Limb (tissue), 2 donors: ENCODE results near the gene RBMX.

Experiments
- DNase-seq, 2 donors: peaks; one replicate each; pipeline ENCODE4 v3.0.0-alpha.2; 2016; ENCODE audit errors: extremely low spot score in 2 of 2

The RBMX gene

DNA sequence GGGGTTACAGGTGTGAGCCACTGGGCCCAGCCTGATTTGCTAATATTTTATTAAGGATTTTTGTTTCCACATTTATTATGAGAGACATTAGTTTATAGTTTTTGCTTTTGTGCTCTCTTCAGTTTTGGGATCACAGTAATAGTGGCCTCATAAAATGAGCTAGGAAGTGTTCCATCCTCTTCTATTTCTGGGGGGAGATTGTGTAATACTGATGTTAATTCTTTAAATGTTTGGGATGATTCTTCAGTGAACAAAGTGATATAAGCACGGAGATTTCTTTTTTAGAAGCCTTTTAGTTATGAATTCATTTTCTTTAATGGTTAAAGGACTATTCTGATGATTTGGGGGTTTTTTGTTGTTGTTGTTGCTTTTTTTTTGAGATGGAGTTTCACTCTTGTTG, 41.3 kb downstream of the RBMX start:
- DNase-seq = no peak

DNA sequence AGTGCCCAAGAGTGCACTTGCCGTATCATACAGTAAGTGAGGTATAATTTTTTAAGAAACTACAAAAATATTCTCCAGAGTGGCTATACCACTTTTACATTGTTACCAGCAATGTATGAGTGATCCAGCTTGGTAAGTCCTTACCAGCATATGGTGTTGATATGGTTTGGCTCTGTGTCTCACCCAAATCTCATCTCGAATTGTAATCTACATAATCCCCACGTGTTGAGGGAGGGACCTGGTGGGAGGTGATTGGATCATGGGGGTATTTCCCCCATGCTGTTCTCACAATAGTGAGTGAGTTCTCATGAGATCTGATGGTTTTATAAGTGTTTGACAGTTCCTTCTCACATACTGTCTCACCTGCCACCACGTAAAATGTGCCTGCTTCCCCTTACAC, 44.8 kb downstream of the RBMX start:
- no peak for DNase-seq

DNA sequence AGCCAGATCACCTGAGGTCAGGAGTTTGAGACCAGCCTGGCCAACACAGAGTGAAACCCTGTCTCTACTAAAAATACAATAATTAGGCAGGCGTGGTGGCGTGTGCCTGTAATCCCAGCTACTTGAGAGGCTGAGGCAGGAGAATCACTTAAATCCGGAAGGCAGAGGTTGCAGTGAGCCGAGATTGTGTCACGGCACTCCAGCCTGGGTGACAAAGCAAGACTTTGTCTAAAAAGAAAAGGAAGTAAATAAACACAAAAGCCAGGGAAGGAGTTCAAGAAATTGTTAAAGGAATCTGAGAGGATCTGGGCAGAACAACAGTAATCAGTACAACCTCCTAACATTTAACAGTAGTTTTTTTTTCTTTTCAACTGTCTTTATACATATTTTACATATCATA, 51.1 kb downstream of the RBMX start:
- no peak for DNase-seq

DNA sequence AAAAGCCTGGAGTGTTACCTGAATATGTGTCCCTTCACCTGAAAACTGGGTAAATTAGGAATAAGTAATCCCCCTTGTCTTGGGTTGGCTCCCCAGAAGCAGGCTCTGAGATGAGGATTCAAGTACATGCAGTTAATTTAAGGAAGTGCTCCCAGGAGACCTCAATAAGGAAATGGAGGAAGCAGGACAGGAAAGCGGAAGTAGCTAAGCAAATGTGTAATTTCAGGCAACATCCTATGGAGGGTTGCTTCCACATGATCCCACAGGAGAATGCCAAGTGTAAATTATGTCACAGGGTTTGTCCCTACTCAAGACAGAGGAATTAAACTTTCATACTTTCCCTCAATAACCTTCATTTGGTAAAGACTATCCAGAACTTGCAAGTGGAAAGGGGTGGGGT, 51.7 kb downstream of the RBMX start:
- no peak for DNase-seq

DNA sequence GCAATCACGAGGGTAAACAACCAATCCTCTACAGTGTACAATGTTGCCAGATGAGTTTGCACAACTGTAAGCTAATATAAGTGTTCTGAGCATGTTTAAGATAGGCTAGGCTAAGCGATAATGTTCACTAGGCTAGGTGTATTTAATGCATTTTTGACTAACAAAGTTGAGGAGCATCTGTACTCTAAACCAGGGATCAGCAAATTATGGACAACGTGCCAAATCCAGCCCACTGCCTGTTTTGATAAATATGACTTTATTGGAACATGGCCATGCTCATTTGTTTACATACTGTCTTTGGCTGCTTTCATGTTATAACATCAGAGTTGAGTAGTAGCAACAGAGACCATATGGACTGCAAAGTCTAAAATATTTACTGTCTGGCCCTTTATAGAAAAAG, 53.5 kb downstream of the RBMX start:
- DNase-seq = no peak

DNA sequence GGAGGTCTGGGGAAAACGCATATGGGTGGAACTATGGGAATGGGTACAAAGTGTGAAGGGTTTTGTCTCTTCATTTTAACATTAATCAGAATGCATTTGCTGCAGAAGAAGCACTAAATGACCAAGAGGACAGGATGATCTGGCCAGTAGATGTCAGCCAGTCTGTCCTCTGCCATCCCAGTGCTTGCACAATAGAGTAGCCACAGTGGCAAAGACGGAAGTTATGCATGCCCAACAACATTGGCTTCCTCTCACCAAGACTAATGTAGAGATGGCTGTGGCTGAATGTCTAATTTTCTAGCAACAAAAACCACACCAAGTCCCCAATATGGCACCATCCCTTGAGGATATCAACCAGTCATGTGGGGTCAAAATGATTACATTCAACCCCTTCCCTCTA, 54.8 kb downstream of the RBMX start:
- DNase-seq = no peak
